H7 (cell line): ENCODE results near the gene MTHFR. TPM values are rescaled to one million over a fixed set of nuclear protein-coding genes. Genes with fewer than 3 reads are reported as not detected.
"Not testable (repeated sequence)": the region's sequence is repeated elsewhere in the genome, so short reads cannot be mapped to it uniquely, and the experiment has no call there.

Source experiments
- DNase-seq: peaks from one replicate; pipeline ENCODE4 v3.0.0; 2012
- H3K27me3 ChIP-seq: 2 replicates; pipeline ENCODE4 v1.6.0; 2011; ENCODE audit warnings: mild to moderate bottlenecking, low read length; ENCODE audit not compliant: control insufficient read depth, insufficient read depth
- H3K36me3 ChIP-seq: replicated peaks from 2 replicates; pipeline ENCODE4 v1.5.1; 2011; ENCODE audit warnings: low read length; ENCODE audit not compliant: control insufficient read depth, insufficient read depth
- H3K4me3 ChIP-seq: 2 replicates; pipeline ENCODE4 v1.5.1; 2011; ENCODE audit warnings: low read depth, mild to moderate bottlenecking, control low read depth, low read length, moderate library complexity; ENCODE audit not compliant: insufficient read depth
- total RNA-seq: library from RNA; depleted of rRNA; stranded (reverse); fragments of >200 nt; shearing (Covaris generic); gene quantifications from 2 replicates; pipeline ENCODE4 v1.2.3, GENCODE V29; 2014

Gene MTHFR
- total RNA-seq, 1 experiment from 2014 or later, result 18.9 TPM

- Histone ChIP-seq H3K27me3 (no peaks in the 10 kb centered on the region), H3K36me3 (peaks cover 27% of the 10 kb centered on the region), H3K4me3 (no peak overlapping the region)
- DNase-seq, result no peak
These were observed 7.3 kb upstream of the MTHFR start for GRCh38 chr1:11813021-11813420.

GRCh38 chr1:11807133-11807532 lies 1.4 kb upstream of the MTHFR start:
- Histone ChIP-seq H3K36me3 (peaks cover 10% of the 10 kb centered on the region), H3K27me3 (no peaks in the 10 kb centered on the region), H3K4me3 (no peak overlapping the region)
- DNase-seq, result no peak

- peaks cover 6% of the 10 kb centered on the region for H3K36me3 ChIP-seq
- no peaks in the 10 kb centered on the region for H3K27me3 ChIP-seq
- H3K4me3 ChIP-seq, result peak overlapping the region; percentile 94
- no peak for DNase-seq
These were observed 658 bp upstream of the MTHFR start for GRCh38 chr1:11806307-11806936.

- H3K36me3 ChIP-seq, result peaks cover 8% of the 10 kb centered on the region
- H3K4me3 ChIP-seq, result peak overlapping the region; percentile 94
- H3K27me3 ChIP-seq, result no peaks in the 10 kb centered on the region
- DNase-seq, result peak; percentile 57
These were observed 920 bp downstream of the MTHFR start for GRCh38 chr1:11804666-11805421.

- not testable (repeated sequence) for H3K36me3 ChIP-seq, H3K27me3 ChIP-seq, DNase-seq
- H3K4me3 ChIP-seq, result peak overlapping the region; percentile 94
These were observed 1.7 kb downstream of the MTHFR start for GRCh38 chr1:11803924-11804665.

GRCh38 chr1:11802973-11803885 lies 2.5 kb downstream of the MTHFR start:
- Histone ChIP-seq H3K36me3 (peaks cover 8% of the 10 kb centered on the region), H3K4me3 (peak overlapping the region; percentile 51), H3K27me3 (no peaks in the 10 kb centered on the region)
- peak; percentile 97 for DNase-seq

GRCh38 chr1:11802616-11802972 lies 3.2 kb downstream of the MTHFR start:
- H3K27me3 ChIP-seq, result no peaks in the 10 kb centered on the region
- peak; percentile 72 for DNase-seq
- peak overlapping the region; percentile 51 for H3K4me3 ChIP-seq
- H3K36me3 ChIP-seq, result peaks cover 8% of the 10 kb centered on the region

- Histone ChIP-seq H3K4me3 (no peak overlapping the region), H3K27me3 (no peaks in the 10 kb centered on the region), H3K36me3 (peaks cover 5% of the 10 kb centered on the region)
- no peak for DNase-seq
These were observed 4.9 kb downstream of the MTHFR start for GRCh38 chr1:11800756-11801433.

GRCh38 chr1:11800391-11800755 lies 5.4 kb downstream of the MTHFR start:
- Histone ChIP-seq H3K27me3 (no peaks in the 10 kb centered on the region), H3K4me3 (no peak overlapping the region), H3K36me3 (peaks cover 7% of the 10 kb centered on the region)
- DNase-seq, result no peak

- H3K4me3 ChIP-seq, result no peak overlapping the region
- H3K27me3 ChIP-seq, result no peaks in the 10 kb centered on the region
- no peak for DNase-seq
- peaks cover 9% of the 10 kb centered on the region for H3K36me3 ChIP-seq
These were observed 5.9 kb downstream of the MTHFR start for GRCh38 chr1:11799896-11800295.

- Histone ChIP-seq H3K4me3 (no peak overlapping the region), H3K27me3 (no peaks in the 10 kb centered on the region), H3K36me3 (peaks cover 12% of the 10 kb centered on the region)
- no peak for DNase-seq
These were observed 6.7 kb downstream of the MTHFR start for GRCh38 chr1:11799099-11799498.

GRCh38 chr1:11797525-11798216 lies 8.1 kb downstream of the MTHFR start:
- Histone ChIP-seq H3K4me3 (no peak overlapping the region), H3K27me3 (no peaks in the 10 kb centered on the region), H3K36me3 (peaks cover 12% of the 10 kb centered on the region)
- DNase-seq, result no peak

GRCh38 chr1:11796036-11796828 lies 9.5 kb downstream of the MTHFR start:
- Histone ChIP-seq H3K27me3 (no peaks in the 10 kb centered on the region), H3K4me3 (no peak overlapping the region), H3K36me3 (peaks cover 12% of the 10 kb centered on the region)
- no peak for DNase-seq
